HepG2 (cell line): ENCODE data around the gene HAUS2. TPM values are rescaled to one million over a fixed set of nuclear protein-coding genes. Genes with fewer than 3 reads are reported as not detected.

Experiments
- CCDC6 ChIP-seq: sonication (generic); formaldehyde crosslinking; IDR thresholded peaks from 2 replicates; pipeline ENCODE4 v1.8.1; 2022; ENCODE audit warnings: mild to moderate bottlenecking, missing genetic modification reagents, moderate library complexity
- DPF2 ChIP-seq: sonication (generic); formaldehyde crosslinking; IDR thresholded peaks from 2 replicates; pipeline ENCODE4 v1.4.0; 2020; ENCODE audit warnings: mild to moderate bottlenecking, low read depth, missing genetic modification reagents, borderline replicate concordance
- GMEB1 ChIP-seq: sonication (generic); formaldehyde crosslinking; IDR thresholded peaks from 2 replicates; pipeline ENCODE4 v1.5.1; 2020; ENCODE audit warnings: missing genetic modification reagents, mild to moderate bottlenecking, borderline replicate concordance
- HNRNPH1 ChIP-seq: fragments of 200-400 bp; formaldehyde crosslinking; optimal IDR thresholded peaks from 2 replicates; pipeline ENCODE3; 2017; ENCODE audit warnings: mild to moderate bottlenecking, low read depth, low read length
- NFAT5 ChIP-seq: sonication (generic); formaldehyde crosslinking; IDR thresholded peaks from 2 replicates; pipeline ENCODE4 v1.4.0; 2020; ENCODE audit warnings: missing genetic modification reagents
- NPAS2 ChIP-seq: sonication (generic); formaldehyde crosslinking; IDR thresholded peaks from 2 replicates; pipeline ENCODE4 v1.8.0; 2022; ENCODE audit warnings: mild to moderate bottlenecking, missing genetic modification reagents, borderline replicate concordance
- NR1H2 ChIP-seq: sonication (generic); formaldehyde crosslinking; IDR thresholded peaks from 2 replicates; pipeline ENCODE4 v1.8.1; 2022; ENCODE audit warnings: low read depth, missing genetic modification reagents, borderline replicate concordance
- RCOR2 ChIP-seq: IDR thresholded peaks from 2 replicates; pipeline ENCODE4 v1.6.1; 2016; ENCODE audit warnings: missing biosample characterization, missing genetic modification reagents
- SMARCC2 ChIP-seq: fragments of 450-650 bp; IDR thresholded peaks from 2 replicates; pipeline ENCODE4 v1.6.1; 2017; ENCODE audit warnings: antibody characterized with exemption, mild to moderate bottlenecking
- ZNF101 ChIP-seq: sonication (generic); formaldehyde crosslinking; IDR thresholded peaks from 2 replicates; pipeline ENCODE4 v1.4.0; 2020; ENCODE audit warnings: mild to moderate bottlenecking, low read depth, missing genetic modification reagents, borderline replicate concordance
- ZNF274 ChIP-seq: sonication (generic); formaldehyde crosslinking; IDR thresholded peaks from 2 replicates; pipeline ENCODE4 v1.5.1; 2020; ENCODE audit warnings: mild to moderate bottlenecking, missing genetic modification reagents
- ZNF343 ChIP-seq: sonication (generic); formaldehyde crosslinking; IDR thresholded peaks from 2 replicates; pipeline ENCODE4 v1.4.0; 2020; ENCODE audit warnings: mild to moderate bottlenecking, missing genetic modification reagents
- ZNF468 ChIP-seq: sonication (generic); formaldehyde crosslinking; IDR thresholded peaks from 2 replicates; pipeline ENCODE4 v1.8.0; 2022; ENCODE audit warnings: mild to moderate bottlenecking, moderate library complexity, missing genetic modification reagents
- ZNF549 ChIP-seq: sonication (generic); formaldehyde crosslinking; IDR thresholded peaks from 2 replicates; pipeline ENCODE4 v1.5.0; 2020; ENCODE audit warnings: missing genetic modification reagents
- ZNF691 ChIP-seq: sonication (generic); formaldehyde crosslinking; IDR thresholded peaks from 2 replicates; pipeline ENCODE4 v1.4.0; 2020; ENCODE audit warnings: missing genetic modification reagents, low read depth, mild to moderate bottlenecking, borderline replicate concordance
- ZNF792 ChIP-seq: IDR thresholded peaks from 2 replicates; pipeline ENCODE4 v1.6.1; 2016
- polyA plus RNA-seq, 8 experiments: library from polyadenylated mRNA; depleted of rRNA in 3 of 8; stranded (reverse) in 7 of 8; unstranded in 1 of 8; fragments of >200 nt; fragmentation: Illumina TruSeq in 4 of 8; extraction: Trizol in 4 of 8; gene quantifications; 2 replicates each; pipeline versions ENCODE4 v1.2.1 to v1.2.3, GENCODE V29; 2011 to 2016; ENCODE audit warnings: low read depth in 4 of 8, missing spikeins in 1 of 8, mixed read lengths in 1 of 8; ENCODE audit not compliant: insufficient read depth in 1 of 8
- total RNA-seq, 5 experiments: library from RNA; depleted of rRNA; stranded (reverse); fragments of >200 nt; fragmentation: Illumina TruSeq; extraction: Trizol; gene quantifications; 2 replicates each; pipeline ENCODE4 v1.2.3, GENCODE V29; 2016; ENCODE audit warnings: low read depth in 1 of 5
- TF ChIP-seq, protein P1 (sequence below): sonication (generic); formaldehyde crosslinking; IDR thresholded peaks from 2 replicates; pipeline ENCODE4 v1.4.0; 2020; ENCODE audit warnings: missing genetic modification reagents
- TF ChIP-seq, protein P2 (sequence below): sonication (generic); formaldehyde crosslinking; IDR thresholded peaks from 2 replicates; pipeline ENCODE4 v1.5.0; 2020; ENCODE audit warnings: mild to moderate bottlenecking, missing genetic modification reagents, moderate library complexity

The HAUS2 gene
- total and polyA plus RNA-seq, 2 of the 13 experiments (the other 11 are each of a cell fraction or from before 2014, with no cell fraction given) = 11.6 to 32.9 TPM

- TF ChIP-seq, protein P1, sequence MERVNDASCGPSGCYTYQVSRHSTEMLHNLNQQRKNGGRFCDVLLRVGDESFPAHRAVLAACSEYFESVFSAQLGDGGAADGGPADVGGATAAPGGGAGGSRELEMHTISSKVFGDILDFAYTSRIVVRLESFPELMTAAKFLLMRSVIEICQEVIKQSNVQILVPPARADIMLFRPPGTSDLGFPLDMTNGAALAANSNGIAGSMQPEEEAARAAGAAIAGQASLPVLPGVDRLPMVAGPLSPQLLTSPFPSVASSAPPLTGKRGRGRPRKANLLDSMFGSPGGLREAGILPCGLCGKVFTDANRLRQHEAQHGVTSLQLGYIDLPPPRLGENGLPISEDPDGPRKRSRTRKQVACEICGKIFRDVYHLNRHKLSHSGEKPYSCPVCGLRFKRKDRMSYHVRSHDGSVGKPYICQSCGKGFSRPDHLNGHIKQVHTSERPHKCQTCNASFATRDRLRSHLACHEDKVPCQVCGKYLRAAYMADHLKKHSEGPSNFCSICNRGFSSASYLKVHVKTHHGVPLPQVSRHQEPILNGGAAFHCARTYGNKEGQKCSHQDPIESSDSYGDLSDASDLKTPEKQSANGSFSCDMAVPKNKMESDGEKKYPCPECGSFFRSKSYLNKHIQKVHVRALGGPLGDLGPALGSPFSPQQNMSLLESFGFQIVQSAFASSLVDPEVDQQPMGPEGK (CRISPR knock-in tag) = no peak
- TF ChIP-seq ZNF468 (CRISPR knock-in tag) (no peak), ZNF274 (CRISPR knock-in tag) (no peak), SMARCC2 (no peak), ZNF792 (CRISPR knock-in tag) (0 out of 2 replicates have a peak, but pooled peaks have one; percentile 33), ZNF101 (CRISPR knock-in tag) (no peak), ZNF343 (CRISPR knock-in tag) (no peak), ZNF549 (CRISPR knock-in tag) (no peak), ZNF691 (no peak), NPAS2 (CRISPR knock-in tag) (no peak), HNRNPH1 (no peak), CCDC6 (CRISPR knock-in tag) (no peak), DPF2 (CRISPR knock-in tag) (no peak), RCOR2 (CRISPR knock-in tag) (peak; percentile 44; the same call in 1 of the 2 replicates), GMEB1 (CRISPR knock-in tag) (no peak), NR1H2 (CRISPR knock-in tag) (no peak), NFAT5 (CRISPR knock-in tag) (no peak)
- TF ChIP-seq, protein P2, sequence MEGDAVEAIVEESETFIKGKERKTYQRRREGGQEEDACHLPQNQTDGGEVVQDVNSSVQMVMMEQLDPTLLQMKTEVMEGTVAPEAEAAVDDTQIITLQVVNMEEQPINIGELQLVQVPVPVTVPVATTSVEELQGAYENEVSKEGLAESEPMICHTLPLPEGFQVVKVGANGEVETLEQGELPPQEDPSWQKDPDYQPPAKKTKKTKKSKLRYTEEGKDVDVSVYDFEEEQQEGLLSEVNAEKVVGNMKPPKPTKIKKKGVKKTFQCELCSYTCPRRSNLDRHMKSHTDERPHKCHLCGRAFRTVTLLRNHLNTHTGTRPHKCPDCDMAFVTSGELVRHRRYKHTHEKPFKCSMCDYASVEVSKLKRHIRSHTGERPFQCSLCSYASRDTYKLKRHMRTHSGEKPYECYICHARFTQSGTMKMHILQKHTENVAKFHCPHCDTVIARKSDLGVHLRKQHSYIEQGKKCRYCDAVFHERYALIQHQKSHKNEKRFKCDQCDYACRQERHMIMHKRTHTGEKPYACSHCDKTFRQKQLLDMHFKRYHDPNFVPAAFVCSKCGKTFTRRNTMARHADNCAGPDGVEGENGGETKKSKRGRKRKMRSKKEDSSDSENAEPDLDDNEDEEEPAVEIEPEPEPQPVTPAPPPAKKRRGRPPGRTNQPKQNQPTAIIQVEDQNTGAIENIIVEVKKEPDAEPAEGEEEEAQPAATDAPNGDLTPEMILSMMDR (CRISPR knock-in tag) = peak; percentile 53
Measured at GRCh38 chr15:42591238-42591934, 42.7 kb downstream of the HAUS2 start (continued).
